GM21447 (cell line): ENCODE results near the gene SDK2.

Experiments used
- ATAC-seq: cut with Tn5 transposase; IDR thresholded peaks from one replicate; pipeline ENCODE4 v1.9.1; 2021; ENCODE audit not compliant: unreplicated experiment

SDK2 gene

GRCh38 chr17:73401911-73402310, 242.3 kb downstream of the SDK2 start:
- no peak for ATAC-seq

- no peak for ATAC-seq
Measured at GRCh38 chr17:73400915-73401545, 243.2 kb downstream of the SDK2 start.

- no peak for ATAC-seq
Measured at GRCh38 chr17:73399056-73399455, 245.2 kb downstream of the SDK2 start.

GRCh38 chr17:73397856-73398540, 246.2 kb downstream of the SDK2 start:
- no peak for ATAC-seq

- ATAC-seq = no peak
Measured at GRCh38 chr17:73397278-73397826, 246.9 kb downstream of the SDK2 start.

- ATAC-seq = no peak
Measured at GRCh38 chr17:73396431-73397277, 247.6 kb downstream of the SDK2 start.

GRCh38 chr17:73394512-73395450, 249.5 kb downstream of the SDK2 start:
- ATAC-seq = no peak

GRCh38 chr17:73393962-73394361, 250.3 kb downstream of the SDK2 start:
- no peak for ATAC-seq

GRCh38 chr17:73393381-73393780, 250.9 kb downstream of the SDK2 start:
- ATAC-seq = no peak

- ATAC-seq = no peak
Measured at GRCh38 chr17:73391331-73392265, 252.6 kb downstream of the SDK2 start.

GRCh38 chr17:73390851-73391250, 253.4 kb downstream of the SDK2 start:
- no peak for ATAC-seq

- no peak for ATAC-seq
Measured at GRCh38 chr17:73390221-73390620, 254.0 kb downstream of the SDK2 start.

GRCh38 chr17:73389411-73389810, 254.8 kb downstream of the SDK2 start:
- no peak for ATAC-seq

GRCh38 chr17:73388578-73388905, 255.7 kb downstream of the SDK2 start:
- ATAC-seq = no peak

- no peak for ATAC-seq
Measured at GRCh38 chr17:73387746-73388577, 256.3 kb downstream of the SDK2 start.

- no peak for ATAC-seq
Measured at GRCh38 chr17:73386561-73386960, 257.7 kb downstream of the SDK2 start.

GRCh38 chr17:73384926-73385325, 259.3 kb downstream of the SDK2 start:
- ATAC-seq = no peak

GRCh38 chr17:73380439-73381106, 263.7 kb downstream of the SDK2 start:
- ATAC-seq = no peak
